T-helper 1 cell treated with Interleukin-12 subunit alpha and Interleukin-12 subunit beta and Interleukin-4 antibody, amounts not matched to agents 30 μg/mL and 1 μg/mL, for 36 hours (primary cell): ENCODE data around the gene AIF1L.

ENCODE experiments used
- H3K27ac Mint-ChIP-seq: one replicate; pipeline ENCODE4 v1.8.0; 2021; ENCODE audit warnings: mild to moderate bottlenecking, mixed read lengths
- H3K27me3 Mint-ChIP-seq: one replicate; pipeline ENCODE4 v1.8.0; 2021; ENCODE audit warnings: low read depth, mixed read lengths
- H3K36me3 Mint-ChIP-seq: one replicate; pipeline ENCODE4 v1.8.0; 2021; ENCODE audit warnings: low read depth, mixed read lengths
- H3K4me1 Mint-ChIP-seq: one replicate; pipeline ENCODE4 v1.8.0; 2021; ENCODE audit warnings: low read depth, mixed read lengths
- H3K4me3 Mint-ChIP-seq: one replicate; pipeline ENCODE4 v1.8.0; 2021; ENCODE audit warnings: mild to moderate bottlenecking, moderate library complexity, mixed read lengths
- H3K9me3 Mint-ChIP-seq: one replicate; pipeline ENCODE4 v1.8.0; 2021; ENCODE audit warnings: mixed read lengths

Gene AIF1L

DNA sequence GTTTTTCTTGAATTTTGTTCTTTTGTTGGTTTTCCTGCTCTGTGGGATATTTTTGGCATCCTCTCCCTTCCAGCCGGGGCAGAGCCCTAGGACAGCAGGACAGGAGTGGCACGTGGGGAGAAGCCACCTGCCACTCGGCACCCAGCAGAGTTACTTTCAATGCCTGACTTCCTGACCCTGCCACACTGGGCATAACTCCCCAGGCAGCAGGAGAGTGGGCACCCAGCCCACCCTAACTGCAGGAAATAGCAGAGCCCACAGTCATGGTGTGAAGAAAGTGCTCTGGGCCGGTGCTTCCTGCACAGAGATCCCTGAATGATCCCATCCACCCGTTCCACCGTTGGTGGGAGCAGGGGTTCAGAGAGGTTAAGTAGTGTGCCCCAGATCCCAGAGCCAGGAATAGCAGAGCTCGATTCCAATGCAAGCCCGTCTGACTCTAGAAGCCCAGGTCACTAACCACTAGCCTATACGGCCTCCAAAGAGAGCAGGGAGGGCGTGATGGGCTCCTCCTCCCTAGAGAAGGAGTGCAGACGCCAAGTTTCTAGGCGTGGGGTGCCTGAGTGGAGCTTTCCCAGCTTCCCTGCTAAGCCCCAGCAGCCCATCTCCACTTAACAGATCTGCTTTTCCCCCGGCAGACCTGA lies 20.9 kb downstream of the AIF1L start:
- Mint-ChIP-seq H3K27me3 (peaks cover 8% of the 10 kb centered on the region), H3K4me3 (no peak overlapping the region), H3K27ac (no peak overlapping the region), H3K36me3 (no peaks in the 10 kb centered on the region), H3K9me3 (no peaks in the 10 kb centered on the region), H3K4me1 (no peaks in the 10 kb centered on the region)

DNA sequence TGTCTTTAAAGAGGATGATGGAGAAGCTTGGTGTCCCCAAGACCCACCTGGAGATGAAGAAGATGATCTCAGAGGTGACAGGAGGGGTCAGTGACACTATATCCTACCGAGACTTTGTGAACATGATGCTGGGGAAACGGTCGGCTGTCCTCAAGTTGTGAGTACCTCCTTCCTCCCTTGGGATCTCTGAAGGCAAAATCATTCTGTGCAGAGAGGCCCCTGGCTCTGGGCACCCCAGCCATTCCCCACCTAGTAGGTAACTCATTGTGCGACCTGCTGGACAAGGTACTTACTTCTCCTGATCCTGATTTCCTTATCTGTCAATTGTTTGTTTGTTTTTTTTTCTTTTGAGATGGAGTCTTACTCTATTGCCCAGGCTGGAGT lies 21.4 kb downstream of the AIF1L start:
- no peak overlapping the region for H3K4me3 Mint-ChIP-seq
- no peak overlapping the region for H3K27ac Mint-ChIP-seq
- no peaks in the 10 kb centered on the region for H3K4me1 Mint-ChIP-seq
- no peaks in the 10 kb centered on the region for H3K36me3 Mint-ChIP-seq
- H3K27me3 Mint-ChIP-seq = peaks cover 8% of the 10 kb centered on the region
- no peaks in the 10 kb centered on the region for H3K9me3 Mint-ChIP-seq

DNA sequence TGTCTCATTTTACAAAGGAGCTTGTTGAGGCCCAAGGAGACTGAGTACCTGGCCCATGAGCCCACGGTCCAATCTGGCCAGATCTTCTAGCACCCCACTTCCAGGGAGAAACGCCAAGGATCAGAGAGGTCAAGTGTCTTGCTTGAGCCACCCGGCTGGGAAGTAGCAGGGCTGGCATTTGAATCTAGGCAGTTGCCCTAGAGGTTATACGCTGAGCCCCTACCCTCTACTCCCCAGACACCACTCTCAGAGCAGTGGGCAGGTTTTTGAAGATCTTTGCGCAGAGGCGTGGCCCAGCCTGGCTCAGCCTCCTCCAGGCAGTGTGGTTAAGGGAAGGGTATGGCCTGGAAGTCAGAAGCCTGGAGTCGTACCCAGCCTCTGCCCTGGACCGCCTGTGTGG lies 23.3 kb downstream of the AIF1L start:
- H3K4me1 Mint-ChIP-seq = no peaks in the 10 kb centered on the region
- H3K27ac Mint-ChIP-seq = no peak overlapping the region
- H3K27me3 Mint-ChIP-seq = peaks cover 8% of the 10 kb centered on the region
- H3K4me3 Mint-ChIP-seq = no peak overlapping the region
- H3K36me3 Mint-ChIP-seq = no peaks in the 10 kb centered on the region
- H3K9me3 Mint-ChIP-seq = no peaks in the 10 kb centered on the region

DNA sequence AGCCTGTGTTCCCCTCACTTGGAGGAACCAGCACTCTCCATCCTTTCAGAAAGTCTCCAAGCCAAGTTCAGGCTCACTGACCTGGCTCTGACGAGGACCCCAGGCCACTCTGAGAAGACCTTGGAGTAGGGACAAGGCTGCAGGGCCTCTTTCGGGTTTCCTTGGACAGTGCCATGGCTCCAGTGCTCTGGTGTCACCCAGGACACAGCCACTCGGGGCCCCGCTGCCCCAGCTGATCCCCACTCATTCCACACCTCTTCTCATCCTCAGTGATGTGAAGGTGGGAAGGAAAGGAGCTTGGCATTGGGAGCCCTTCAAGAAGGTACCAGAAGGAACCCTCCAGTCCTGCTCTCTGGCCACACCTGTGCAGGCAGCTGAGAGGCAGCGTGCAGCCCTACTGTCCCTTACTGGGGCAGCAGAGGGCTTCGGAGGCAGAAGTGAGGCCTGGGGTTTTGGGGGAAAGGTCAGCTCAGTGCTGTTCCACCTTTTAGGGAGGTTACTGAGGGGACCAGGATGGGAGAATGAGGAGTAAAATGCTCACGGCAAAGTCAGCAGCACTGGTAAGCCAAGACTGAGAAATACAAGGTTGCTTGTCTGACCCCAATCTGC lies 24.4 kb downstream of the AIF1L start:
- Mint-ChIP-seq H3K36me3 (peaks cover 5% of the 10 kb centered on the region), H3K27ac (no peak overlapping the region), H3K4me3 (no peak overlapping the region), H3K9me3 (no peaks in the 10 kb centered on the region), H3K27me3 (peaks cover 8% of the 10 kb centered on the region), H3K4me1 (peaks cover 8% of the 10 kb centered on the region)

DNA sequence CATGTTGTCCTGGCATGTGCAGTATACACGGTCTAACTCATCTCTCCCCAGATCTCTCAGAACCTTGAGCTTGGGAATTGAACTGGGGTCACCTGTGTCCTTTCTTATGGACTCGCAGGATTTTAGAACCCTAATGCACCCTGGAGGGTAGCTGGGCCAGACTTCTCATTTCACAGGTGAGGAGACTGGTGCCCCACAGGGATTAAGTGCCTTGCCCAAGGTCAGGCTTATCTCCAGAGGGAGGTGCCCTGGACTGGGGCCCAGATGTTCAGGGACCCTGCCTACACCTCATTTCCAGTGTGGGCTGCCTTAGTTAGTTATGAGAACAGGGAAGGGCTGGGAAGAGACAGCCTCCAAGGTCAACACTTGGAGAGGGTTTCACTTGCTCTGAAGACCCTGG lies 25.0 kb downstream of the AIF1L start:
- peaks cover 8% of the 10 kb centered on the region for H3K36me3 Mint-ChIP-seq
- H3K9me3 Mint-ChIP-seq = no peaks in the 10 kb centered on the region
- no peak overlapping the region for H3K27ac Mint-ChIP-seq
- H3K27me3 Mint-ChIP-seq = peaks cover 8% of the 10 kb centered on the region
- no peak overlapping the region for H3K4me3 Mint-ChIP-seq
- H3K4me1 Mint-ChIP-seq = peaks cover 13% of the 10 kb centered on the region

DNA sequence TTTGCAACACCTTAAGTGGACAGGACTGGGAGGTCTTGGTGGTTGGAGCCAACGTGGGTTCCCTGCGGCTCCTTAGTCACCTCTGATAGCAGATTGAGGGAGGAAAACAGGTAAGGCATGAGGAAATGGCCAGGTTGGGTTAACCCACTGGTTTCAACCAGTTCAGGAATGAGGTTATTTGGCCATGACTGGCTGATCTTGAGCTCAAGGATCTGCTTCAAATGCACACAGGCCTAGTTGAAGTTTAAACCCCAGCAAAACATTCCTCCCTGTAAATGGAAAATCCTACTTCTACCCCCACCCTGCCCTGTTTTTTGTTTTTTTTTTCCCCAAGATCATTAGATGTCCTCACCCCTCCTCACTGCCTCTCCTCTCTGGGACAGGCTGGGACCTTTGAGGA lies 25.8 kb downstream of the AIF1L start:
- peaks cover 8% of the 10 kb centered on the region for H3K27me3 Mint-ChIP-seq
- no peak overlapping the region for H3K27ac Mint-ChIP-seq
- H3K9me3 Mint-ChIP-seq = no peaks in the 10 kb centered on the region
- no peak overlapping the region for H3K4me3 Mint-ChIP-seq
- H3K4me1 Mint-ChIP-seq = peaks cover 13% of the 10 kb centered on the region
- peaks cover 8% of the 10 kb centered on the region for H3K36me3 Mint-ChIP-seq

DNA sequence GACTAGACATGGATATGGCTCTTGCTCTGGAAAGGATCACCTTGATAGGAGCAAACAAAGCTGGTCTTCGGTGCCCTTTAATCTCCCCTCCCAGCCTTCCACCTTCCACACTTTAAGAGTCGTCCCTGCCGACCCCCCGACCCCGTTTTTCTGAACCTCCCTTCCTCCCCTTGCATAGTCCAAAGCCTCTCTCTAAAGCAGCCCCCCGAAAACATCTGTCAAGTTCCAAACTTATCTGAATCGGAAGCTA lies 28.6 kb downstream of the AIF1L start:
- Mint-ChIP-seq H3K36me3 (peaks cover 26% of the 10 kb centered on the region), H3K4me1 (peaks cover 24% of the 10 kb centered on the region), H3K4me3 (peak overlapping the region; percentile 99), H3K27me3 (peaks cover 3% of the 10 kb centered on the region), H3K9me3 (no peaks in the 10 kb centered on the region), H3K27ac (peak overlapping the region; percentile 98)

DNA sequence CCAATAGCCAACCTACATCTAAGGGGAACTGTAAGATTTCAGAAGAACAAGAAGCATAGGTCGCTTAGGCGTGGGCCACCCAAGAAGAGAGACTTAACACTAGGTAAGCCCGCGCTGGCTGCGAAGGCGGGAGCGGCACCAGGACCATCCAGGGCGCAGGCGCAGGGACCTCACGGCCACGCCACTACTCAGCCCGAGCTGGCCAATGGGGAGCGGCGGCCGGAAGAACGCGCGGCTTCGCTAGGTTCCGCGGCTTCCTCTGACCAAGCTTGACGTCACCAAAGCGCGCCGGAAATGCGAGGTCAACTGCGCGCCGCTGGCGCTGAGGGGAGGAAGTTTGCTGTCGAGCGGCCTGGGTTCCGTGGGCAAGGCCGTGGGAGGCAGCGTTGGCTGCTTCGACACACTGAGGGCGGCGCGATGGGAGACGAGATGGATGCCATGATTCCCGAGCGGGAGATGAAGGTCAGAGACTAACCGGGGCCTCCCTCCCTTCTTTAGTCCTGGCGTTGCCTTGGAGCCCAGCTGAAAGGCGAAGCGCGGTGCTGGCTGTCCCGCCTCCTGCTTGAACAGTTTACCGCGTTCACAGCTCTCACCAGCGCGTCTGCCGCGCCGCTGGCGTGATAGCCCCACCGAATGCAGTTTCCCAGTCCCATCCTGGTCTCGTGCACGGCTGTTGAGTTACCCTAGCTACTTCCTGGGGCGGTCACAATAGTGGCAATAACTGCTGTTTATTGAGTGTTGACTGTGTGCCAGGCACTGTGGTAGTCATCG lies 29.1 kb downstream of the AIF1L start, which contains the start of gene NUP214:
Gene NUP214, plus strand, starts transcription at position 299 of the 771 bp plus-strand sequence. Its CDS starts 119 bp downstream, at position 418.
- peak within 1 kb of the TSS; percentile 98 for H3K27ac Mint-ChIP-seq
- no peaks in the 10 kb centered on the region for H3K9me3 Mint-ChIP-seq
- H3K4me3 Mint-ChIP-seq = peak within 1 kb of the TSS; percentile 99
- peaks cover 24% of the 10 kb centered on the region for H3K4me1 Mint-ChIP-seq
- peaks cover 3% of the 10 kb centered on the region for H3K27me3 Mint-ChIP-seq
- peaks cover 28% of the 10 kb centered on the region for H3K36me3 Mint-ChIP-seq

DNA sequence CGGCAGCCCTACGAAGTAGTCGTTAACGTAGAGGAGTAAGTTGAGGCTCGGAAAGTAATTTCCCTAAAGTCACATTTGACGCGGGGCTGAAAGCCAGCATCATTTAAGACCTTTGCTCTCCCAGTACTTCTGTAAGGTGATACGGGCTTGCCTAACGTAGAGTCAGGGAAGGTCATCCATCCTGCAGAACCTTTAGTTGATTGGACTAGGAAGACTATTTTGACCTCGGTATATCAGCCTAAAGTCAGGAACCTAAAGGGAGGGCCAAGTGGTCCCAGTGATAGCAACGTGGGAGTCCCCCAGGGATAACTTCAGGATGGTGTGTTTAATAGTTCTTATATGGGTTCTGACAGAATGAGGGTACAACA lies 29.7 kb downstream of the AIF1L start:
- peaks cover 24% of the 10 kb centered on the region for H3K4me1 Mint-ChIP-seq
- H3K27ac Mint-ChIP-seq = peak overlapping the region; percentile 98
- H3K9me3 Mint-ChIP-seq = no peaks in the 10 kb centered on the region
- peaks cover 31% of the 10 kb centered on the region for H3K36me3 Mint-ChIP-seq
- peak overlapping the region; percentile 99 for H3K4me3 Mint-ChIP-seq
- H3K27me3 Mint-ChIP-seq = peaks cover 3% of the 10 kb centered on the region

DNA sequence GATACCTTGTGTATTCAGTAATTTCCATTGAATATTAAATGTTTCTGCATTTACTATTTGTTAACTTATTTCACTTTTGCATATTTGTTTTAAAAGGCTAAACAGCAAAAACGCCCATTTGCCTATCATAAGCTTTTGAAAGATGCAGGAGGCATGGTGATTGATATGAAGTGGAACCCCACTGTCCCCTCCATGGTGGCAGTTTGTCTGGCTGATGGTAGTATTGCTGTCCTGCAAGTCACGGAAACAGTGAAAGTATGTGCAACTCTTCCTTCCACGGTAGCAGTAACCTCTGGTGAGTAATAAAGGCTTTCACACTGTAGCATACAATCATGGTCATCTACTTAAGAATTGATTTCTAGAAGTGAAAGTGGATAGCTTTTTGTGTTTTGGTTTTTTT lies 32.9 kb downstream of the AIF1L start:
- Mint-ChIP-seq H3K27ac (no peak overlapping the region), H3K27me3 (no peaks in the 10 kb centered on the region), H3K4me3 (no peak overlapping the region), H3K36me3 (peaks cover 41% of the 10 kb centered on the region), H3K4me1 (peaks cover 24% of the 10 kb centered on the region), H3K9me3 (no peaks in the 10 kb centered on the region)

DNA sequence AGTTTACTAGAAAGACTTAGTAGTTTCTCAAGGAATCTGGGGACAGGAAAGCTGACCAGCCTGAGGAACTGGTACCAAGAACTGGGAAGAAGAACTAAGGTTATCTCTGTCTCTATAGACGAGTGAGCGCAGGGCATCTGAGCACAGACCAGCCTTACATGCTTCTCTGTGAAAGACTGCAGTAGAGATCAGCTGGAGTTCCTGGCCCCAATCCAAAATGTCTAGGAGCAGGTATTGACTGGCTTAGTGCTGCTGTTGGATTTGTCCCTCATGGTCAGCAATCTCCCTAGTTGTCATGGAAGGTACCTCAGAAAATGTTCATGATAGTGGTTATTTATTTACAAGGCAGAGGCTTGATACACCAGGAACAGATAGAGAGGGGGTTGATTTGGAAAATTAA lies 42.3 kb downstream of the AIF1L start:
- no peak overlapping the region for H3K27ac Mint-ChIP-seq
- peaks cover 45% of the 10 kb centered on the region for H3K36me3 Mint-ChIP-seq
- no peaks in the 10 kb centered on the region for H3K27me3 Mint-ChIP-seq
- H3K4me1 Mint-ChIP-seq = no peaks in the 10 kb centered on the region
- H3K4me3 Mint-ChIP-seq = no peak overlapping the region
- no peaks in the 10 kb centered on the region for H3K9me3 Mint-ChIP-seq

DNA sequence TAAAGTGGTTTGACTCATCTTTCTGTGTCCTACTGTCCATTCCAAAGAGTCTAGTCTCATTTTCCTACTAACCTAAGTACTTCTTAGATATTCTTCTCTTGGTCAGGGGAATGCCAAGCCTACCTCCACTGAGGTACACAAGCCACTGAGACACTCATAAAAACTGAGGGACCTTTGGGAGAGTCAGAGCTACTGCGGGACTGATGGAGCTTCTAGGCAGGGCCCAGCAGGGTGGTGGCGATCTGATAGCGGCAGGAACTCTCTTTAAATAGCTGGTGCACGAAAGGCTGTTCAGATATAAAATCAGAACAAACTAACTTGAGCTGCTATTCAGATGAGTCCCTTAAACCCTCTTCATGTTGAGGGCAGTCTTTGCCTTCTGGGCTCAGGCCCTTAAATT lies 43.8 kb downstream of the AIF1L start:
- Mint-ChIP-seq H3K4me3 (no peak overlapping the region), H3K36me3 (peaks cover 46% of the 10 kb centered on the region), H3K27me3 (no peaks in the 10 kb centered on the region), H3K27ac (no peak overlapping the region), H3K4me1 (no peaks in the 10 kb centered on the region), H3K9me3 (no peaks in the 10 kb centered on the region)

DNA sequence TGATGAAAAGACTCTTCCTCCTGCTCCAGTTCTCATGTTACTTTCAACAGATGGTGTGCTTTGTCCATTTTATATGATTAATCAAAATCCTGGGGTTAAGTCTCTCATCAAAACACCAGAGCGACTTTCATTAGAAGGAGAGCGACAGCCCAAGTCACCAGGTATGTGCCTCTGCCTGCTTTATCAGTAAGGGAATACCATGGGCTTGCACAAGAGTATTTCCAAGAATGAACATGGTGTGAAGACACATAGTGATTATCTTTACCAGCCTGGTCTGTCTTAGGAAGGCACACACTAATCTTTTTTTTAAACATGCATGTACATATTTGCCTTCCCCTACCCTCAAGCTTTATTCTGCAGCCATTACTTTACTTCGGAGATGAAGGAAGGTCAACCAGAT lies 44.2 kb downstream of the AIF1L start:
- Mint-ChIP-seq H3K9me3 (no peaks in the 10 kb centered on the region), H3K4me1 (no peaks in the 10 kb centered on the region), H3K27me3 (no peaks in the 10 kb centered on the region), H3K36me3 (peaks cover 50% of the 10 kb centered on the region), H3K27ac (no peak overlapping the region), H3K4me3 (no peak overlapping the region)

DNA sequence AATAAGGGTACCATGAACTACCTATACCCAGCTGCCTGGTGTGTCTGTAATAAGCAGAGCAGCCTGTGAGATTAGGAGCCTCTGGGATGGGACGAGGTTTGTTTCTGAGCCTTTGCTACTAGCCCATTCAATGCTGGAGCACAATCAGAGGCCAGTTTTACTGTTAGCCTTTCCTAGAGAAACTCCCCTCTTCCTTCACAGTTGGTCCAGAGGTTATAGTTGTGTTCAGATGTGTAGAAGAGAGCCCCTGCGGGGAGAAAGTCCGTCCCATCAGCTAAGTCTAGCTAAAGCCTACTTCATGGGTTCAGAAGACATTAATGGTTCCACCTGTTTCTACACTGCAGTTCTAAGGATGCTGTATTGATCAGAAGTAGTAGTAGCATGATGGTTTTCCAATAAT lies 45.8 kb downstream of the AIF1L start:
- peaks cover 47% of the 10 kb centered on the region for H3K36me3 Mint-ChIP-seq
- H3K4me3 Mint-ChIP-seq = no peak overlapping the region
- no peaks in the 10 kb centered on the region for H3K27me3 Mint-ChIP-seq
- H3K4me1 Mint-ChIP-seq = no peaks in the 10 kb centered on the region
- H3K27ac Mint-ChIP-seq = no peak overlapping the region
- H3K9me3 Mint-ChIP-seq = no peaks in the 10 kb centered on the region

DNA sequence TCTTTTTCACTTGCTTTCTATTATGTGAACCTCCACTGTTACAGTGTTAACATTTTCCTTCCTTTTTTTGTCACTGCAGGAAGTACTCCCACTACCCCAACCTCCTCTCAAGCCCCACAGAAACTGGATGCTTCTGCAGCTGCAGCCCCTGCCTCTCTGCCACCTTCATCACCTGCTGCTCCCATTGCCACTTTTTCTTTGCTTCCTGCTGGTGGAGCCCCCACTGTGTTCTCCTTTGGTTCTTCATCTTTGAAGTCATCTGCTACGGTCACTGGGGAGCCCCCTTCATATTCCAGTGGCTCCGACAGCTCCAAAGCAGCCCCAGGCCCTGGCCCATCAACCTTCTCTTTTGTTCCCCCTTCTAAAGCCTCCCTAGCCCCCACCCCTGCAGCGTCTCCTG lies 47.9 kb downstream of the AIF1L start:
- peaks cover 55% of the 10 kb centered on the region for H3K36me3 Mint-ChIP-seq
- no peaks in the 10 kb centered on the region for H3K4me1 Mint-ChIP-seq

More for the DNA sequence above, 47.9 kb downstream of the AIF1L start:
- no peaks in the 10 kb centered on the region for H3K9me3 Mint-ChIP-seq
- no peak overlapping the region for H3K27ac Mint-ChIP-seq
- no peaks in the 10 kb centered on the region for H3K27me3 Mint-ChIP-seq
- no peak overlapping the region for H3K4me3 Mint-ChIP-seq
